ENCODE measurements around the gene SKAP1.
"Not testable (repeated sequence)": the region's sequence is repeated elsewhere in the genome, so short reads cannot be mapped to it uniquely, and the experiment has no call there.

Gene SKAP1

DNA sequence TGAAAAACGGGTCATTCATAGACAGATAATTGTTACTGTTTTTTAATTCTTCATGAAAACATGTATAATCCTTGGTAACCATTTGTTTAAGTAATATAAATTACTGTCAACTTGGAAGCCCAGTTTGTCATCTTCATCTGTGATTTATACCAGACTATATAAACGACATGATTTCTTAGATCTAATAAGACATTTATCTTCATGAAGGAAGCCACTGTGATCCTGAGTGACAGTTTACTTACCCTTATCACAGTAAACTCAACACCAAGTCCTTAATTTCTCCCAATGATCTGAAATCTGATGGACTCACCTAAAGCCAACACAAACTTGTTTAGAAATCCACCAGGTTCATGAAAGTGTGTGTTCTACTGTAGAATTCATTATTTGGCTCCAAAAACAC is 91.3 kb downstream of the SKAP1 start:
- DNase-seq: no peak
- H3K9me3 Mint-ChIP-seq: no peaks in the 10 kb centered on the region
- no peaks in the 10 kb centered on the region for H3K27me3 Mint-ChIP-seq
- no peak overlapping the region for H3K4me3 Mint-ChIP-seq
- H3K4me1 Mint-ChIP-seq: no peaks in the 10 kb centered on the region
- ATAC-seq: no peak
- H3K27ac Mint-ChIP-seq: no peak overlapping the region

DNA sequence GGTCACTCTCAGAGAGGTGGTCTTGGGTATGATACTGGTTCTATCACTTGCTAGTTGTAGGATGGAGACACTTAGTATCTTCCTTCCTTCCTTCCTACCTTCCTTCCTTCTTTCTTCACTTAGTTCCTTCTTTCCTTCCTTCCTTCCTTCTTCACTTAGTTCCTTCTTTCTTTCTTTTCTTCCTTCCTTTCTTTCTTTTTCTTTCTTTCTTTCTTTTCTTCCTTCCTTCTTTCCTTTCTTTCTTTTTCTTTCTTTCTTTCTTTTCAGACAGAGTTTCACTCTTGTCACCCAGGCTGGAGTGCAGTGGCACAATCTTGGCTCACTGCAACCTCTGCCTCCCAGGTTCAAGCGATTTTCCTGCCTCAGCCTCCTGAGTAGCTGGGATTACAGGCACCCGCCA is 92.1 kb downstream of the SKAP1 start:
- H3K27me3 Mint-ChIP-seq, H3K4me3 Mint-ChIP-seq, DNase-seq, H3K4me1 Mint-ChIP-seq, H3K9me3 Mint-ChIP-seq, ATAC-seq, H3K27ac Mint-ChIP-seq: not testable (repeated sequence)

DNA sequence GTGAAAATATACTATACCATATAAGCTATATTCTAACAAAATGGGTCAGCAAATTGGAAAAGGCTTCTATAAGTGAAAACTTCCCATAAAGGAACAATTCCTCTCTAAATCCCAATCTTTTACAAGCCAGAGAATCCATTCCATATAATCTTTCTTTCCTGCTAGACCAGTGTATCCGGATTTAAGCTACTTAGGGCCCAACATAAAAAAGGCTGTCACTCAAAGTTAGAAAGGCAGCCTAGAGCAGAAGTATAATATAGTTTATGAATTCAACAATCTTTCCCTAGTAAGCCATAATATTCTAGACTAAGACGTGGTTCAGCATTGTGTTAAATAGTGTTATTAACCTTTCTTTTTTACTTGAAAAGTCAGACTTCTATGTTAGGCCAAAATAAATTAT is 93.0 kb downstream of the SKAP1 start:
- Mint-ChIP-seq H3K4me1 (peaks cover 4% of the 10 kb centered on the region), H3K27ac (no peak overlapping the region), H3K9me3 (no peaks in the 10 kb centered on the region), H3K4me3 (no peak overlapping the region), H3K27me3 (no peaks in the 10 kb centered on the region)
- ATAC-seq (no peak), DNase-seq (no peak)

DNA sequence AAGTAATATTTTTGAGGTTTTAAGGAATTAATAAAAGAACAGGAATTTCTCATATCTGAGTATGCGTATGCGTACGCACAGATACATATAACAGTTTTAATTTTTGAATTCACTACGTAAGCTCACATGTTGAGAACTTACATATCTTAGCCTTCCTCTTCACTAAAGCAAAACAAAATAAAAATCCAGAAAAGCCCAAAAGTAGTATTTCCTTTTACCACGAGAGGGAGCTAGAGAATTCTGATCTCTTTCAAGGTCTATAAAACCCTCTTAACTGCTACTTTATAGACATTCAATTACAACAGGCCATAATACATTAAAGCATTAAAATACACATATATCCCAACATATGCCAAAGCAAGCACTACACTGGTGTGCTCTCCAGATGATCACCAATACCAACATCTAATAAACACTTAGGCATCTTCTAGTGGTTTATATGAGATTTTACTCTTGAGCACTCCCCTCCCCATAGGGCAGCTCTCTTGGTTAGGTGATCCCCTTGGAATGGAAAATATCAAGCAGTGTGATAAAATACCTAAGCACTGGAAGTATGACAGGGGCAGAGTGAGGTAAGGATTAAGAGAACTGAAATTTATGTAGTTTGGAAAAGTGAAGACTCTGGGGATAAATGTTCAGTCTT is 94.0 kb downstream of the SKAP1 start:
- DNase-seq (peak in 1 of 2 donors; percentile 3), ATAC-seq (no peak)
- H3K4me1 Mint-ChIP-seq: peaks cover 4% of the 10 kb centered on the region
- no peak overlapping the region for H3K4me3 Mint-ChIP-seq
- no peaks in the 10 kb centered on the region for H3K9me3 Mint-ChIP-seq
- no peaks in the 10 kb centered on the region for H3K27me3 Mint-ChIP-seq
- no peak overlapping the region for H3K27ac Mint-ChIP-seq

DNA sequence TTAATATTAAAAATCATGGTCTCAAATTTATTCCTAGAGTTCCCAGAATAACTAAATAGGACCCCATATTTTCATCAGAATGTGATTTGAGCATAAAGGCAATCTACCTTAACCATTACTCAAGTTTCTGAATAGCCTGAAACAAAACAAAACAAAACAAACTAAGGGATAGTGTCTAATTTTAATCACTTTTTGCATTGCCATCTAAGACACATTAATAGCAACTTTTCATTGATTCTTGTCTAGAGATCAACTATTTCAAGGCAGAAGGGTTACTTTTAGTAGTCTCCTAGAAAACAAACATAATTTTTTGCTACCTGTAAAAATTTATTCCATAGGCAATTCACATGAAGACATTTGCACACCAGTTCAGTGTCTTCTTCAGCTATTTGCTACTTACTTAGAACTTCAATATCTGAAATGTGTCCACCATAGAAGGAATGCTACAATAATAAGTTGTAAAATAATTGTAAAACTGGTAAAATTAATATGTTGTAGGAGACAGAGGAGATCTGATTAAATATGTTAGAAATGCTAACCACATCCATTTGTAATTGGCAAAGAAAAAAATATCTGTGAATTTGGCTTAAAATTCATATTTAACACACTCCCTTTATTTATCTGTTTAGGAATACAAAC is 94.7 kb downstream of the SKAP1 start:
- no peak overlapping the region for H3K27ac Mint-ChIP-seq
- ATAC-seq: no peak
- H3K4me1 Mint-ChIP-seq: peaks cover 4% of the 10 kb centered on the region
- no peaks in the 10 kb centered on the region for H3K27me3 Mint-ChIP-seq
- H3K9me3 Mint-ChIP-seq: no peaks in the 10 kb centered on the region
- H3K4me3 Mint-ChIP-seq: no peak overlapping the region
- no peak for DNase-seq

DNA sequence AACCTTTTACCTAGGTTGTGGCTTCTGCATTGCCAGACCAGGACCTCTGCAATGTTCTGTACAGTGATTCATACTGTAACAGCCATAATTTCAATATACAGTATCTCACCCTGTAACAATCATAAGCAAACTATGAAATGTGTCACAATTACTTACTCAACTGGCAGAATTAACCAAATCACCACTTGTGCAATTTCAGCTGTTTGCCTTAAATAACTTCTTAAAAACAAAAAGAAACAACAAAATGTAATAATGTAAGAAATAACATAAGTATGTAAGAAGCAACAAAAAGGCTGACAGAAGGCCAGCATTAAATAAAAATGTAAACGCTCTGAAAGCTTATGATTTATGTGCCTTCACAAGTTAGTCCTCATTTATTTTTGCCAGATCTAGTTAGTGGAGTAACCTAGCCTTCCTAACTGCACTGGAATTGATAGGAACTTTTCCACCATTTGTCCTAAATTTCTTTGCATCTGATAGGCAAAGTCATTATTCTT is 96.9 kb downstream of the SKAP1 start:
- no peak overlapping the region for H3K27ac Mint-ChIP-seq
- no peaks in the 10 kb centered on the region for H3K9me3 Mint-ChIP-seq
- H3K4me3 Mint-ChIP-seq: no peak overlapping the region
- no peak for DNase-seq
- no peaks in the 10 kb centered on the region for H3K27me3 Mint-ChIP-seq
- ATAC-seq: peak; percentile 82
- peaks cover 10% of the 10 kb centered on the region for H3K4me1 Mint-ChIP-seq

DNA sequence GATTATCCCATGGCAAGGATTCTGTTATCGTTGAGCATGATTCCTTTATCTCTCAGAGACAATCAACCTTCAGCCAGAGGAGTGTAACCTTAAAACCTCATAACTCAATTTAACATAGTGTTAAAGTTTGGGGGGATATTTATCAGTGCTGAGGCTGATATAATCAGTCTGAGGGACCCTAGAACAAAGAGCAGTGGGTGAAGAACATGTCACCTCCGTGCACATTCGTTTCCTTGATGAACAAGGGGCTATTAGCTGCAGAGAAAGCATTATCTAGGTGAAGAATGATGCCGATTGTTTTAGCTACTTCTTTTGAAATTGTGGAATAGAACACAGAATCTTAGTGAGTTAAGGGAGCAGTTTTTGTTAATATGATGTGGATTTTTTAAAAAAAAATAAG is 99.1 kb downstream of the SKAP1 start:
- H3K27ac Mint-ChIP-seq: no peak overlapping the region
- H3K4me1 Mint-ChIP-seq: peaks cover 10% of the 10 kb centered on the region
- ATAC-seq: no peak
- H3K27me3 Mint-ChIP-seq: no peaks in the 10 kb centered on the region
- H3K4me3 Mint-ChIP-seq: no peak overlapping the region
- no peak for DNase-seq
- H3K9me3 Mint-ChIP-seq: no peaks in the 10 kb centered on the region

DNA sequence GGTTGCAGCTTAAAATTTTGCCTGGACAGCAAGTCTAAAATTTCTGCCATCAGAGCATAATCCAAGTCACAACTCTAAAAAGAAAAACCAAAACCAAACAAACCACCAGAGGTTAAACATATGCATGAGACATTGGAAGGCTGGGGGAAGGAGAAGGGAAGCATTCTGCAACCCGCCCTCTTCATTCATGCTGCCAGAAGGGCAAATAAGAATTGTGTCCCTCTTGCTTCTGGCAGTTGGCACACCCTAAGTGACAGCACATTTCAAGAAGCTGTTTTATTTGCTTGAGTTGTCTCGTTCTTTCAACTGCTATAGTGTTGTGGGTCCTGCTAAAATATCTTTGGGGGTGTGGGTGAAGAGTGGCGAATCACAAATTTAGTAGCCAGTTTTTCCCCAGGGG is 99.6 kb downstream of the SKAP1 start:
- Mint-ChIP-seq H3K4me1 (peaks cover 10% of the 10 kb centered on the region), H3K27me3 (no peaks in the 10 kb centered on the region), H3K4me3 (no peak overlapping the region), H3K9me3 (no peaks in the 10 kb centered on the region), H3K27ac (no peak overlapping the region)
- no peak for ATAC-seq
- no peak for DNase-seq

DNA sequence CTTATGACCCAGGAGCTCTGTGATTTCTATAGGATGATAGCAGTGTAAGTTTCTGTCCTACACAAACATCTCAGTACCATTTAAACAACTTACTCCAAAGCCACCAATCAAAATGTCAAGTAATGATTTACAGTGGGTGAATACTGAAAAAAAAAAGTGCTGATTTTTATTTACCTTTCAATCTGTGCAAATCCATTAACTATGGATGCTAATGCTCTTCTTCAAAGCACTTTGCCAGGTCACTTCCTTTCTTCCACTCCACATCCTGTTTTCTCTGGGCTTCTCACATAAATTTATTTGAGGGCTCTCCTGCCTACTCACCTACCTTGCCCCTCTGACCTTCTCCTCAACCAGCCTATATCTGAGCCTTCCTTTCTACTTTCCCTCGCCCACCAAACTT is 101.6 kb downstream of the SKAP1 start:
- Mint-ChIP-seq H3K4me3 (no peak overlapping the region), H3K27me3 (no peaks in the 10 kb centered on the region), H3K27ac (no peak overlapping the region), H3K4me1 (peaks cover 10% of the 10 kb centered on the region), H3K9me3 (no peaks in the 10 kb centered on the region)
- no peak for DNase-seq
- ATAC-seq: no peak

DNA sequence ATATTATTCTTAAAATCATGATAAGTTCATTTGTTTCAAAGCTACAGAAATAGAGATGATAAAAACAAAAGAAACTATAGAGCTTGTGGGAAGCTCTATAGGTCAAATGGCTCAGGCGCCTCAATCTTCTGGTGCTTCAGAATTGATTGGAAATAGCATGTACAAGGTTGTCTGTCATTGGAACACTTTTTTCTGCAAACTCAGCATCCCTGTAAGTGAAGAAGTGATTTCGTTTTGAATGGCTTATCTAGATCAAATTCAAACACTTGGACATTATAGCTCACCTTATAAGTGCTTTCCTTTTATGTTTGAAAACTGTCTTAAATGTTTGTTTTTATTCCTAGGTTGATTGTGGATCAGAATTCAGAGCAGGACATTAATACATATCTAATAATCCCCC is 103.7 kb downstream of the SKAP1 start:
- no peaks in the 10 kb centered on the region for H3K9me3 Mint-ChIP-seq
- H3K4me1 Mint-ChIP-seq: peaks cover 6% of the 10 kb centered on the region
- no peaks in the 10 kb centered on the region for H3K27me3 Mint-ChIP-seq
- no peak overlapping the region for H3K4me3 Mint-ChIP-seq
- DNase-seq (no peak), ATAC-seq (no peak)
- no peak overlapping the region for H3K27ac Mint-ChIP-seq

DNA sequence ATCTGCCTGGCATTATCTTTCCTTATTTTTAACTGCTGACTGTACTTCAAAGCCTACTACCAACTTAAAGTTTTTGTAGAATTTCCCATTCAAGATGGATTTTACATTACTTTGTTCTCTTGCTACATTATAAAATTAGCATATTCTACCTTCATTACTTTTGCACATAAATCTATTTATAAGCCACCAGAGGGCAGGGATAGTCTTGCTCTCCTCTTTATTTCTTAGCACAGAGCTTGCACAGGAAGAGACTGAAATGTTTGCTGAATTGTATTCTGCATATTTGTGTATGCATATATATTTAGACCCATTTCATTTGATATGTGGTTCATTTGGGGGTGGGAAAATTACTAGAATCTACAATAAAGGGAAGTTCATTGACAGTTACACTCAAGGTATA is 108.0 kb downstream of the SKAP1 start:
- Mint-ChIP-seq H3K4me1 (no peaks in the 10 kb centered on the region), H3K27ac (no peak overlapping the region), H3K27me3 (no peaks in the 10 kb centered on the region), H3K9me3 (no peaks in the 10 kb centered on the region), H3K4me3 (no peak overlapping the region)
- no peak for ATAC-seq
- DNase-seq: no peak

DNA sequence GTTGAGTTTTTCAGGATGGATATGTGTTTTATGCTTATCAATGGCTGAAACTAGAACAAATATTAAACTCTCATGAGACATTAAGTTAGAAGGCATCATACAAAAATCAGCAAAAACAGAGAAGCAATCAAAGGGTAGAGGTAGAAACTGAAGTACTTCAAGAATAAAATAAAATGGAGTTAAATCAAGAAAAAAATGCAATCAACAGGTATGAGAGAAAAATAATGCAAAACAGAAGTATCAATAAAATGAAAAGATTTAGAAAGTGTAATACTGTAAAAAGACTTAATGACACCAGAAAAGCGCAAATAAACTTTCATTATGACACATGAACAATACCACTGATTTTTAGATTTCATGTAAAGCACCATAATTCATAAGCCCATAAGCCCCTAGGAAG is 112.3 kb downstream of the SKAP1 start:
- no peaks in the 10 kb centered on the region for H3K27me3 Mint-ChIP-seq
- no peak for DNase-seq
- peaks cover 6% of the 10 kb centered on the region for H3K4me1 Mint-ChIP-seq
- H3K4me3 Mint-ChIP-seq: no peak overlapping the region
- H3K9me3 Mint-ChIP-seq: no peaks in the 10 kb centered on the region
- ATAC-seq: no peak
- H3K27ac Mint-ChIP-seq: no peak overlapping the region

DNA sequence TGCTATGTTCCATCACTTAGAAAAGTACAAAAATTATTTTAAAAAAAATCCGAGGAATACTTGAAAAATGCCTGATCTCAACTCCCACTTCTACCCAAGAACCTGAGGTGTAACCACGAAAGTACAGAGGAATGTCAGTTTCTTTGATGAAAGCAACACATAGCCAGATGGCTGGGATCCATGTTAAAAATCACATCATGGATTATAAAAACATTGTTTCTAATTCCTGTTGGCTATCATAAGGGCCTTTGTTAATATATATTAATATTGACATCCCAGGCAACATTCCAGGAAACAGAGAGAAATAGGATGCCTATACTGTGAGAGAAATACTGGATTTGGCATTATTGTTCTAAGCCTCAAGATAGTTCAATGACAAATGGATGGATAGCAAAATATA is 115.3 kb downstream of the SKAP1 start:
- no peaks in the 10 kb centered on the region for H3K27me3 Mint-ChIP-seq
- DNase-seq: no peak
- H3K27ac Mint-ChIP-seq: no peak overlapping the region
- H3K4me1 Mint-ChIP-seq: peaks cover 6% of the 10 kb centered on the region
- no peak overlapping the region for H3K4me3 Mint-ChIP-seq
- no peaks in the 10 kb centered on the region for H3K9me3 Mint-ChIP-seq
- ATAC-seq: no peak

DNA sequence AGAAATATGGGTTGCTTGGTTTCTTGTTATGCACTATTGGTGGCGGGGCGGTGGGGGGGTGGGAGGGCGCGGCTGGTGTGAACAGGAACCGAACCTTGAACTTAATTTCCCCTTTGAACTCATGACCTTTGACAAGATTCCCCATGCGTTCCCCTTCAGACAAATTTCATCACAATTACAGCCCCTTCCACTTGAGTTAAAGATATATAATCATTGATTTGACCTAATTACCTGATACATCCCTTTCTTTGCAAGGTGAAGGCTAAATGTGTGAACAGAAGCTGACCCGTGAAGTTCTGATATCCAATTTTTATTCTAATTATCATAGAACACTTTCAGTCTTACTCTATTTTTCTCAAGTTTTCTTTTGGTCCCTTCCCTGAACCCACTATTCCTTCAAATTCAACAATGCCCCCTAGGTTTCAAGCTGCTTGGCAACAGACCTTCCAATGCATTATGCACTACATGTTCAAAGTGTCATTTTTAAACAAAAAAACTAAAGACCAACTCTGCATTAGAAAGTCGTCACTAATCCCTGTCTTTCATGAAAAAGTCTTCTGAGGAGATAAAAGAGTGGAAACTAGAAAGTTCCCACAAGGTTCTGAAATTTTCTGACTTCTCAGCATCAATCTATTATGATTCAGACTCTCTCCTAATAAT is 116.8 kb downstream of the SKAP1 start:
- Mint-ChIP-seq H3K4me3 (no peak overlapping the region), H3K9me3 (no peaks in the 10 kb centered on the region), H3K4me1 (peaks cover 6% of the 10 kb centered on the region), H3K27me3 (no peaks in the 10 kb centered on the region), H3K27ac (no peak overlapping the region)
- ATAC-seq (no peak), DNase-seq (no peak)

DNA sequence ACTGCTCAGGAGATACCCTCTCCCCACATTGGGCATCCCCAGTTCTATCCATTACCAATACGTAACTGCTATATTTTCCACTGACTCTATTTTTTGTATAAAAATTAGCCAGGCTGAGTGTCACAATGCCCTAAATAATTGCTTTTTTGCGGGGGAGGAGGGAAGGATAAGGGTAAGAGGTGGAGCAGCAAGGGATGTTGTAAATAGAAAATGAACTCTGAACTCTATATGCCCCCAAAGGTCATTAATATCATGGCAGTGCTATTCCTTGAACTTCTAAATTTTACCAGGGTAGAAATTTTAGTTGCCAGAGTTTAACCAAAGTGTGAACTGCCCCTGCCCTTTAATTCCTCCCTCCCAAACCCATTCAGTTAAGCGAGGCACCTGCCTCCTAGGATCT is 118.7 kb downstream of the SKAP1 start:
- no peaks in the 10 kb centered on the region for H3K9me3 Mint-ChIP-seq
- DNase-seq: no peak
- no peak overlapping the region for H3K27ac Mint-ChIP-seq
- peaks cover 17% of the 10 kb centered on the region for H3K4me1 Mint-ChIP-seq
- H3K27me3 Mint-ChIP-seq: no peaks in the 10 kb centered on the region
- H3K4me3 Mint-ChIP-seq: no peak overlapping the region
- no peak for ATAC-seq

DNA sequence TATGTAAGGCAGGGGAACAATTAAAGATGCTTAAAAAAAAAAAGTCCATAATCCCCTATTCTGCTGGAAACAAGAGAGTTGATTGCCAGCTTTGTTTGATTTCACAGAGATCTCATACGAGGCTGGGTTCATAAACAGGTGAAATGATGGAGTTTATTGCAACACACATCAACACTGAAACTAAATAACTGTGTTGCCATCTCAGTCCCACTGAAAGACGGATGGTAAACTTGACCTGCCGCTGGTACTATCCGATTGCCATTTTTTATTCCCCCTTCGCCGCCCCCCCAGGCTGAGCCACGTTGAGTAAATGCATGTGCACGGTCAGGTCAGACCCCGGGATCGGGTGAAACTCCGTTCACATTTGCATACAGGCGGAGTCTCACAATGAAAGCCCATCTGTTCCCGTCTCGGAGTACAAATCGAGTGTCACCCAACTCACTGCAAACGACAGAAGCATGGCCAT is 119.2 kb downstream of the SKAP1 start:
- Mint-ChIP-seq H3K27me3 (no peaks in the 10 kb centered on the region), H3K4me3 (no peak overlapping the region), H3K27ac (peak overlapping the region in 1 of 2 donors; percentile 48), H3K9me3 (no peaks in the 10 kb centered on the region), H3K4me1 (peaks cover 17% of the 10 kb centered on the region)
- no peak for DNase-seq
- ATAC-seq: no peak
